K562 treated with DMSO at 1 percent for 12 hours (cell line): Measurements from ENCODE around the gene SPTAN1. TPM values are rescaled to one million over a fixed set of nuclear protein-coding genes. Genes with fewer than 3 reads are reported as not detected.

Experiments
- total RNA-seq: library from RNA; unstranded; fragments of 300-600 nt; gene quantifications from 2 replicates; pipeline ENCODE4 v1.2.3, GENCODE V29; 2022; ENCODE audit not compliant: insufficient read depth

SPTAN1 gene
- total RNA-seq: 32.7 and 58.2 TPM in 2 replicates

GRCh38 chr9:128552153-128552743, at the start of gene SPTAN1:
Gene SPTAN1, plus strand, starts transcription at chr9:128552587. Its CDS starts 14,154 bp downstream, at chr9:128566741.

DNA sequence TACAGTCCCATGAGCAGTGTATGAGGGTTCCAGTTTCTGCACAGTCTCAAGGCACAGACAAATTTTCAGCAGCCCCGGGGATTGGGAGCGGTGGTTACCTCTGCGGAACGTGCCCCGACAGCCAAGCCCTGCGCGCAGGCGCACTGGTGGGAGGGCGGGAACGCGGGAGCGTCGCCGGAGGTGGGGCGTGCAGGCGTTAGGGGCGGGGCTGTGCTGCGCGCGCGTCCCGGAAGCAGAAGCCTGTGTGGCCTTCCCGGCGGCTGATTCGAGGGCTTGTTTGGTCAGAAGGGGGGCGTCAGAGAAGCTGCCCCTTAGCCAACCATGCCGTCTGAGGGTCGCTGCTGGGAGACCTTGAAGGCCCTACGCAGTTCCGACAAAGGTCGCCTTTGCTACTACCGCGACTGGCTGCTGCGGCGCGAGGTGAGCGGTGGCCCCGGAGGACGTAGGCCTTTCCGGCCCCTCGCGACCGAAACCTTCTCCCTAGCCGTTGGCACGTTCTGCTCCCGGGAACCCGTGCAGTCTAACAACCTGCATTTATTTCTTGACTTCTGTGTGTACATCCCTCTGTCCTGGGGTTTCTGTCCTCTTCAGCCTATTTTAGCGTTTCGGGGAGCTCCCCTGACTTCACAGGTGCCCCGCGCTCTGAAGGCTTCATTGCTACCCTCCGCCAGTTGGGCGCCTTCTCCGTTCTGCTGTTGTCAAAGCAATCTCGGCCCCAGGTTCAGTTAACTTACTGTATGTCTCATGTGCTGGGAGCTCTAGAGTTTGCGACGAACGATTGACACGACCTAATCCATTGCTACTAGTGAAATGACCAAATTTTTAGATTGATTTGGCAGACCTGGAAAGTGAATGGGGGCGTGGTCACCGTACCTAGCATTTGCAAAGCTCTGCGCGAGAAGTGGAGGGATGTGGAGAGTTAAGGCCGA, 47.6 kb upstream of the SPTAN1 start, which contains the start of gene GLE1:
Gene GLE1 (plus strand): TSS at position 235 of the 929 bp plus-strand sequence. CDS start 87 bp downstream, at position 322.

GRCh38 chr9:128656416-128657343, 104.3 kb downstream of the SPTAN1 start, which contains the start of gene DYNC2I2:
Gene DYNC2I2, minus strand, starts transcription at chr9:128656847. Its CDS starts 121 bp downstream, at chr9:128656726.

Other genes starting within 250 kb of the SPTAN1 start
- 32.1 and 33.5 TPM in 2 replicates for gene TRUB2, start 230.1 kb upstream of the SPTAN1 start, total RNA-seq
- 120 and 127 TPM in 2 replicates for gene COQ4, start 229.7 kb upstream of the SPTAN1 start, total RNA-seq
- 16.0 and 24.8 TPM in 2 replicates for gene SLC27A4, start 212.1 kb upstream of the SPTAN1 start, total RNA-seq
- 44.2 and 44.6 TPM in 2 replicates for gene URM1, start 181.2 kb upstream of the SPTAN1 start, total RNA-seq
- 25.4 and 31.5 TPM in 2 replicates for gene CERCAM, start 131.7 kb upstream of the SPTAN1 start, total RNA-seq
- 23.9 and 63.3 TPM in 2 replicates for gene ODF2, start 96.6 kb upstream of the SPTAN1 start, total RNA-seq
- 23.6 and 45.0 TPM in 2 replicates for gene GLE1, start 47.9 kb upstream of the SPTAN1 start, total RNA-seq
- 175 and 190 TPM in 2 replicates for gene DYNC2I2, start 104.3 kb downstream of the SPTAN1 start, total RNA-seq
- 172 and 390 TPM in 2 replicates for gene SET, start 136.6 kb downstream of the SPTAN1 start, total RNA-seq
- 28.5 and 37.6 TPM in 2 replicates for gene PKN3, start 149.9 kb downstream of the SPTAN1 start, total RNA-seq
- 58.5 and 76.0 TPM in 2 replicates for gene ZDHHC12, start 171.5 kb downstream of the SPTAN1 start, total RNA-seq
- gene ZER1, start 219.3 kb downstream of the SPTAN1 start, total RNA-seq: 20.0 and 45.8 TPM in 2 replicates
- gene TBC1D13, start 234.7 kb downstream of the SPTAN1 start, total RNA-seq: 21.6 and 48.2 TPM in 2 replicates